Testis (tissue), 3 donors: Measurements from ENCODE around the gene SLC19A1. TPM values are rescaled to one million over a fixed set of nuclear protein-coding genes. Genes with fewer than 3 reads are reported as not detected.

Source experiments
- DNase-seq: peaks from one replicate; pipeline ENCODE4 v3.0.0-alpha.2; 2019
- H3K27ac ChIP-seq, 2 donors: fragments of 200-600 bp; sonication (generic); one replicate each; pipeline ENCODE4 v1.5.1; 2019
- H3K27me3 ChIP-seq: fragments of 200-600 bp; sonication (generic); one replicate; pipeline ENCODE4 v1.5.1; 2019
- H3K36me3 ChIP-seq: fragments of 200-600 bp; sonication (generic); one replicate; pipeline ENCODE4 v1.5.1; 2017; ENCODE audit warnings: low read depth; ENCODE audit errors: missing control alignments
- H3K4me1 ChIP-seq: fragments of 200-600 bp; sonication (generic); one replicate; pipeline ENCODE4 v1.5.1; 2019
- H3K4me3 ChIP-seq, 2 donors: fragments of 200-600 bp; sonication (generic); one replicate each; pipeline ENCODE4 v1.5.1; 2017 to 2019
- H3K9me3 ChIP-seq: fragments of 200-600 bp; sonication (generic); one replicate; pipeline ENCODE4 v1.5.1; 2017
- CTCF ChIP-seq, 3 experiments: fragments of 450-650 bp in 2 of 3; fragments of 200-600 bp in 1 of 3; sonication (generic) in 1 of 3; IDR thresholded peaks; one replicate each; pipeline ENCODE4 v1.5.1; 2016 to 2019; ENCODE audit warnings: antibody characterized with exemption in 3 of 3, mild to moderate bottlenecking in 2 of 3, moderate library complexity in 1 of 3
- POLR2A ChIP-seq: fragments of 450-650 bp; IDR thresholded peaks from one replicate; pipeline ENCODE4 v1.6.1; 2017; ENCODE audit warnings: antibody characterized with exemption, mild to moderate bottlenecking, moderate library complexity
- WGBS, 2 donors: methylation state at CpG; one replicate each; pipeline ENCODE4 v1.1.5; 2018; 5-methylcytosine and 5-hydroxymethylcytosine counted together
- intact Hi-C: fragments of 100-400 bp; cut with DNase I; formaldehyde crosslinking; loops from one replicate; pipeline ENCODE4 v1.15.1; 2023; ENCODE audit warnings: low total_unique reads
- polyA plus RNA-seq: library from polyadenylated mRNA; stranded (reverse); fragments of 350-450 nt; fragmentation: Illumina TruSeq; extraction: RNeasy Lipid Tissue Mini Kit (QIAGEN cat#74804); gene quantifications from one replicate; pipeline ENCODE4 v1.2.3, GENCODE V29; 2014; ENCODE audit warnings: low read depth, low replicate concordance; ENCODE audit not compliant: insufficient read depth
- total RNA-seq, 2 donors: library from RNA; depleted of rRNA; stranded (reverse); fragments of >200 nt; gene quantifications; one replicate each; pipeline ENCODE4 v1.2.3, GENCODE V29; 2016

SLC19A1 gene
- total and polyA plus RNA-seq, 3 donors from 2014 or later = 5.5 to 17.4 (median 15.7) TPM

- peaks cover 5% of the 10 kb centered on the region for H3K4me1 ChIP-seq
- no peaks in the 10 kb centered on the region for H3K36me3 ChIP-seq
- peak overlapping the region; percentile 84 to 86 for H3K27ac ChIP-seq
- intact Hi-C loops = loop anchor here (5.0 to 10.0 kb wide), 2 partner anchors 35 to 258 kb away; no protein-coding TSS in a partner anchor
- WGBS, 2 donors = 84 to 86% methylated on average over 11 to 27 of the region's 33 CpGs
- no peak overlapping the region for H3K4me3 ChIP-seq
- no peaks in the 10 kb centered on the region for H3K9me3 ChIP-seq
- no peaks in the 10 kb centered on the region for H3K27me3 ChIP-seq
- no peak for TF ChIP-seq CTCF (IDR thresholded peaks at IDR 0.05)
- no peak for TF ChIP-seq POLR2A
- DNase-seq = no peak
Measured at GRCh38 chr21:45556645-45557615, 14.7 kb upstream of the SLC19A1 start.

GRCh38 chr21:45556302-45556644 lies 14.0 kb upstream of the SLC19A1 start:
- H3K36me3 ChIP-seq = no peaks in the 10 kb centered on the region
- TF ChIP-seq POLR2A = no peak
- no peak for TF ChIP-seq CTCF (IDR thresholded peaks at IDR 0.05)
- no peaks in the 10 kb centered on the region for H3K9me3 ChIP-seq
- H3K27me3 ChIP-seq = no peaks in the 10 kb centered on the region
- WGBS, 2 donors = 22 to 36% methylated on average over 12 of the region's 12 CpGs
- intact Hi-C loops = loop anchor here (5.0 to 10.0 kb wide), 2 partner anchors 36 to 259 kb away; no protein-coding TSS in a partner anchor
- H3K4me3 ChIP-seq = peak overlapping the region in 1 of 2 donors; percentile 49
- H3K4me1 ChIP-seq = peaks cover 5% of the 10 kb centered on the region
- DNase-seq = no peak
- H3K27ac ChIP-seq = peak overlapping the region; percentile 84 to 86

- TF ChIP-seq CTCF (IDR thresholded peaks at IDR 0.05) (peak; percentile 60 to 87 (median 66)), POLR2A (no peak)
- Histone ChIP-seq H3K9me3 (no peaks in the 10 kb centered on the region), H3K36me3 (no peaks in the 10 kb centered on the region), H3K4me1 (peaks cover 5% of the 10 kb centered on the region), H3K27ac (peak overlapping the region; percentile 84 to 86), H3K27me3 (no peaks in the 10 kb centered on the region), H3K4me3 (peak overlapping the region; percentile 49 to 56)
- WGBS, 2 donors = 0 to 7% methylated on average over 2 to 59 of the region's 62 CpGs
- DNase-seq = peak; percentile 78
- intact Hi-C loops = loop anchor here (5.0 to 10.0 kb wide), 2 partner anchors 37 to 259 kb away; no protein-coding TSS in a partner anchor
Measured at GRCh38 chr21:45555557-45556301, 13.5 kb upstream of the SLC19A1 start.

- Histone ChIP-seq H3K4me3 (peak overlapping the region; percentile 49 to 56), H3K27me3 (no peaks in the 10 kb centered on the region), H3K27ac (peak overlapping the region; percentile 84 to 86), H3K9me3 (no peaks in the 10 kb centered on the region), H3K4me1 (peaks cover 5% of the 10 kb centered on the region), H3K36me3 (no peaks in the 10 kb centered on the region)
- no peak for DNase-seq
- TF ChIP-seq CTCF (IDR thresholded peaks at IDR 0.05) = no peak
- no peak for TF ChIP-seq POLR2A
- intact Hi-C loops = loop anchor here (5.0 to 10.0 kb wide), 2 partner anchors 37 to 260 kb away; no protein-coding TSS in a partner anchor
- WGBS, 2 donors = 3% methylated on average over 7 of the region's 34 CpGs; no CpG with 5 or more reads in 1 of the 2 donors
Measured at GRCh38 chr21:45555251-45555556, 13.0 kb upstream of the SLC19A1 start.
